GM12873 (cell line): ENCODE measurements around the gene HMGCS2.

ENCODE experiments used
- TF ChIP-seq, protein P1 (sequence below): IDR thresholded peaks from 2 replicates; pipeline ENCODE4 v1.5.1; 2012; ENCODE audit warnings: low read depth, mild to moderate bottlenecking, moderate library complexity, low read length, control low read depth; ENCODE audit not compliant: insufficient read depth; ENCODE audit errors: missing control alignments

Gene HMGCS2

GRCh38 chr1:119748040-119748439 lies 20.7 kb downstream of the HMGCS2 start:
- TF ChIP-seq, protein P1, sequence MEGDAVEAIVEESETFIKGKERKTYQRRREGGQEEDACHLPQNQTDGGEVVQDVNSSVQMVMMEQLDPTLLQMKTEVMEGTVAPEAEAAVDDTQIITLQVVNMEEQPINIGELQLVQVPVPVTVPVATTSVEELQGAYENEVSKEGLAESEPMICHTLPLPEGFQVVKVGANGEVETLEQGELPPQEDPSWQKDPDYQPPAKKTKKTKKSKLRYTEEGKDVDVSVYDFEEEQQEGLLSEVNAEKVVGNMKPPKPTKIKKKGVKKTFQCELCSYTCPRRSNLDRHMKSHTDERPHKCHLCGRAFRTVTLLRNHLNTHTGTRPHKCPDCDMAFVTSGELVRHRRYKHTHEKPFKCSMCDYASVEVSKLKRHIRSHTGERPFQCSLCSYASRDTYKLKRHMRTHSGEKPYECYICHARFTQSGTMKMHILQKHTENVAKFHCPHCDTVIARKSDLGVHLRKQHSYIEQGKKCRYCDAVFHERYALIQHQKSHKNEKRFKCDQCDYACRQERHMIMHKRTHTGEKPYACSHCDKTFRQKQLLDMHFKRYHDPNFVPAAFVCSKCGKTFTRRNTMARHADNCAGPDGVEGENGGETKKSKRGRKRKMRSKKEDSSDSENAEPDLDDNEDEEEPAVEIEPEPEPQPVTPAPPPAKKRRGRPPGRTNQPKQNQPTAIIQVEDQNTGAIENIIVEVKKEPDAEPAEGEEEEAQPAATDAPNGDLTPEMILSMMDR: no peak

GRCh38 chr1:119747451-119747850 lies 21.3 kb downstream of the HMGCS2 start:
- TF ChIP-seq, protein P1: no peak

DNA sequence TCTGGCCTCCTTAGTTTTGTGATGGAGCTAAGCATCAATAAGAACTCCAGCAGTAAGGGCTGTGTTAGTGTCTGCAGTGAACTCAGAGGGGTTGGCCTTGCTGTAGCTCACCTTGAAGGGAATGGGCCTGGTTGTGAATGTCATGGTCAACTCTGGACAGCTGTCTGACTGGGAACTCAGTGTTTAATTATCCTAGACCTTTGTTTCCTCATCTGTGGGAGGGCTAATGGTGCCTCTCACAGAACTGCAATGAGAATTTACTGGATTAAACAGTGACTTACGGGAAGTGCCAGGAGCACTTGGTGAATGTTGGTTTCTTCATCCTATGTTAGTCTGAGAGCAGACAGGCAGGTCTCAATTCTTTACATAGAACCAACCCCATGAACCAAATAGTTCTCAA lies 23.7 kb downstream of the HMGCS2 start:
- TF ChIP-seq, protein P1: no peak

DNA sequence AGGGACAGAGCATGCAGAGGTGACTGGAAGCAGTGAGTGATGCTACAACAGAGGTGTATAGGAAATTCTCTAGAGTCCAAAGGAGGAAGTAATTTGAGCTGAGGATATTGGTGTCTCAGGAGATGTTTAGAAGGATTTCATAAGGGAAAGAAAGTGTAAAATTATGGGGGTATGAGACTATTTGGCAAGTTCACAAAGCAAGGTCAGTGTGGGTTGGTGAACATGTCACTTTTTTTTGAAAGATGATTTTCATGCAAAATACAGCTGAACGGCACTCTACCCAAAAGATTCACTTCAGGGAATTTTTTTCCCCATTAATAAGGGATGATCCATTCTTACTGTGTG lies 24.1 kb downstream of the HMGCS2 start:
- TF ChIP-seq, protein P1: no peak

- TF ChIP-seq, protein P1: peak; percentile 82
Observed at GRCh38 chr1:119743776-119744597, 24.7 kb downstream of the HMGCS2 start.

GRCh38 chr1:119743308-119743707 lies 25.4 kb downstream of the HMGCS2 start:
- TF ChIP-seq, protein P1: no peak

DNA sequence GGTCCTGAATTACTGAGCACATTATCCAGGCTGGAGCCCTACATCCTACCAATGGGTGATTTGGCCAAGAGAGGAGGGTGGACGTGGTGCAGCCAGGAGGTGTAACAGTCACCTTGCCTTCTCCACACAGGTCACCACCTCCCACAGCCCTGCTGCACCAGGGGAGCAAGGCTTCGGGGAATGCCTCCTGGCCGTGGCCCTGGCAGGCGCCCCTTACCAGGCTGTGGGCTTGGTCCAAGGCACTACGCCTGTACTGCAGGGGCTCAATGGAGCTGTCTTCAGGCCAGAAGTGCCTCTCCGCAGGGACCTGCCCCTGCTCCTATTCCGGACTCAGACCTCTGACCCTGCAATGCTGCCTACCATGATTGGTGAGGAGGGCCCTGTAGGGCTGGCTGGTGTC lies 26.0 kb downstream of the HMGCS2 start:
- TF ChIP-seq, protein P1: no peak

DNA sequence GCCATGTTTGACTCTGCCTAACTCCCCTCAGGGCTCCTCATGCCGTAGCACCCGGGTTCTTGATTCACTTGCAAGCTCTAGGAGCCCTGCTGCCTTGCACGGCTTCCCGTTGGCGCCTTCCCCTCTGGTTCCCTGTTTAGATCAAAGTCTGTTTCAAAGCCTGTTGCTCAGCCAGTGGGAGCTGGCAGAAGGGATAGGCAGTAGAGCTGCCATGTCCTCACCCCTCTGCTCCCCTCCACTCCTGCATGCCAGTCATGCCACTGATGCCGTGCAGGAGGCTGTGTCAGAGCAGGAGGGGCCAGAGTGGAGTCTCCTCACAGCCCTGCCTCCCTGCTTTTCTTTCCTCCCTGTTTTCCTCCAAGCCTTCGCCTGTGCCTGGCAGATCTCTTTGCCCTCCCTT lies 26.5 kb downstream of the HMGCS2 start:
- TF ChIP-seq, protein P1: no peak
